NCI-H128 (cell line): ENCODE measurements around the gene SMTNL2.
"Not testable (repeated sequence)": the region's sequence is repeated elsewhere in the genome, so short reads cannot be mapped to it uniquely, and the experiment has no call there.

ENCODE experiments used
- DNase-seq: peaks from one replicate; lab custom pipeline; 2025; ENCODE audit not compliant: unreplicated experiment; lab: John Stamatoyannopoulos, UW

SMTNL2 gene

GRCh38 chr17:4599505-4600281, 15.4 kb downstream of the SMTNL2 start:
- no peak for DNase-seq

GRCh38 chr17:4600563-4600962, 16.2 kb downstream of the SMTNL2 start:
- no peak for DNase-seq

DNA sequence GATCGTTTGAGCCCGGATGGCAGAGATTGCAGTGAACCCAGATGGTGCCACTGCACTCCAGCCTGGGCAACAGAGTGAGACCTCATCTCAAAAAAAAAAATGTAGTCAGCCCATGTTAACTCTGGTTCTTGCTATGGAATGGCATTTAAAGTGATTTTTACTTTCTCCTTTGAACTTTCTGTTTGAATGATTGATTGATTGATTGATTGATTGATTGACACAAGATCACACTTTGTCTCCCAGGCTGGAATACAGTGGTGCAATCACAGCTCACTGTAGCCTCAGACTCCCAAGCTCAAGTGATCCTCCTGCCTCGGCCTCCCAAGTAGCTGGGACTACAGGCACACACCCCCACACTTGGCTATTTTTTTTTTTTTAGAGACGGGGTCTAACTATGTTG, 17.0 kb downstream of the SMTNL2 start:
- no peak for DNase-seq

- no peak for DNase-seq
Measured at GRCh38 chr17:4602041-4602440, 17.7 kb downstream of the SMTNL2 start.

DNA sequence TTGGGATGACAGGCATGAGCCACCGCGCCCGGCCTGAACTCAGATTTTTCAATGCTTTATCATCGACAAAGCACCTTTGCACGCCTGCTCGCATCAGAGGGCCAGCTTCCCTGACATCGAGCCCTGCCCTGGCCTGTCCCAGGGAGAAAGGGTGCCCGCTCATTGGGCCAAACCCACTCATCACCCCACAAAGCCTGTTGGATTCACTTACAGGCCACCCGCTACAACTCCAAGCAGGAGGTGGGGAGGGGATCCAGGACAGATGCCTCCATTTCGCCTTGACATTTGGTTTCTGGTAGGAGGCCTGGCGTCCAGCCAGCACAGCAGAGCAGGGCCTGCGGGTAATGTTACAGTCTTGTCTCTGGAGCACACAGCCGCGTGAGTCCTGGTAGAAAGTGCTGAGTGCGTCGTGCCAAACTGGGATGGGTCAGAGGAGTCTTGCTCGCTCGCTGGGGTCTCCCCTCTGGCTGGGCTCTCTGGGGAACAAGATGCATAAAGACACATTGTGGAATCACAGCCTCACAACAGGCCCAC, 19.8 kb downstream of the SMTNL2 start:
- DNase-seq = peak; percentile 38

GRCh38 chr17:4604736-4605135, 20.4 kb downstream of the SMTNL2 start:
- DNase-seq = not testable (repeated sequence)

DNA sequence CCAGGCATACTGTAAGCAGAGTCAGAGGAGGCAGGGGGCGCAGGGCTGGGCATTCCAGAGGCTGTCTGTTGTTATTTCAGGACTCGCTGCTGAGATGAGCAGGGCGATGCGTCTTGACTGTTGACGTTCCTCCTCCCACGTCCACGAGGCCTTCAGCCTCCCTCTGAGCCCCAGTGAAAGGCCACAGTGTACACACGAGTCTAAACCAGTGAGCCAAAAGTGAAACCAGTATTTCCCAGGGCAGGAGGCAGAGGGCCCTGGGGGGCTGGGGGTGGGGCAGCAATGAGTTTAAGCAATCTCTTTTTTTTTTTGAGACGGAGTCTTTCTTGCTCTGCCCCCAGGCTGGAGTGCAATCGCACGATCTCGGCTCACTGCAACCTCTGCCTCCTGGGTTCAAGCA, 21.5 kb downstream of the SMTNL2 start:
- no peak for DNase-seq

GRCh38 chr17:4607261-4607741, 23.0 kb downstream of the SMTNL2 start:
- DNase-seq = no peak

DNA sequence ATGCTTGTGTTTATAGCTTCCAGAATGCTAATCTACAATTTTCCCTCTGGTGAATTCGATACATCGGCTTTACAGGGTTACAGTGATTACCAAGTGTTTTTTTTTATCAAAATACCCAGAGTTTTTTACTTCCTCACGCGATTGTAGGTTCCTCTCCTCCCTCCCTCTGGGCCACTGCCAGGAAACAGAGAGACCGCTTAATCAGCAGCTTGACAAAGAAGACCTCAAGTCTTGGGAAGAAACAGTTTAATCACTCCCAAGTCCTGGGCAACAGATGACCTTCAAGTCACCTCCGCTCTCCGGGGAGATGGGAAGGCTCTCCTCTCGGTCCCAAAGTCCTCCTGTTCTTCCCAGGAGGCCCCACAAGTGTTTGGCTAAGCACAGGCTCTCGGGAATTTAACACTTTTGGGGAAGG, 23.5 kb downstream of the SMTNL2 start:
- no peak for DNase-seq

- no peak for DNase-seq
Measured at GRCh38 chr17:4609761-4610160, 25.4 kb downstream of the SMTNL2 start.

DNA sequence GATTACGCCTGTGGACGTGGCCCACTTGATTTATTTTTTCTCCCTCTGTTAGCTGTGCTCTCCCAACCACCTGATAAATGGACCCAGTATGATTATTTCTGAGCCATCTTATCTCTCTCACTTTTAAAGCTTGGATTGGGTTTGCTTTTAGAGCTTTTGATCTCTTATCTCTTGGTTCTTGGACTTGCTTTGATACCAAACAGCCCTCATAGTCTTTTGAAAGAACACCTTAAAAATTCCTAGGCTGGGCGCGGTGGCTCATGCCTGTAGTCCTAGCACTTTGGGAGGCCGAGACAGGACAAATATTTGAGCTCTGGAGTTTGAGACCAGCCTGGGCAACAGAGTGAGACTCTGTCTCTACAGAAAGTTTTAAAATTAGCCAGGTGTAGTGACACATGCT, 25.8 kb downstream of the SMTNL2 start:
- DNase-seq = no peak

DNA sequence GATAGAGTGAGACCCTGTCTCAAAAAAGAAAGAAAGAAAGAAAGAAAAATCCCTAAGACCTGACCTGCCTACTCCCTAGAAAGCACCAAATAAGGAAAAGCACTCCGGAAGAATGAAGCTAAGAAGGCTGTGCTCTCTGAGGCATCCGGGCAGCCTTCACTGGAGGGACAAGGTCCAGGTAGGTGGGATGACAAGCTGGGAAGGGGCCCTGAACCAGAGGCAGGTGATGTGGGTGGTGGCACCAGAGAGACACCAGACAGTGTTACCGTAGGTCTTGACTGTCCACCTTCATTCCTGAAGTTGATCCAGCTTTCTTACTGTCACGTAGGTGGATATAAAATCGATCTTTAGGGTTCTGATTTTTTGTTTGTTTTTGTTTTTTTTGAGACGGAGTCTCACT, 26.3 kb downstream of the SMTNL2 start:
- DNase-seq = no peak

GRCh38 chr17:4616476-4616875, 32.1 kb downstream of the SMTNL2 start:
- no peak for DNase-seq

- DNase-seq = no peak
Measured at GRCh38 chr17:4617090-4617489, 32.8 kb downstream of the SMTNL2 start.

- DNase-seq = no peak
Measured at GRCh38 chr17:4617590-4618351, 33.4 kb downstream of the SMTNL2 start.

DNA sequence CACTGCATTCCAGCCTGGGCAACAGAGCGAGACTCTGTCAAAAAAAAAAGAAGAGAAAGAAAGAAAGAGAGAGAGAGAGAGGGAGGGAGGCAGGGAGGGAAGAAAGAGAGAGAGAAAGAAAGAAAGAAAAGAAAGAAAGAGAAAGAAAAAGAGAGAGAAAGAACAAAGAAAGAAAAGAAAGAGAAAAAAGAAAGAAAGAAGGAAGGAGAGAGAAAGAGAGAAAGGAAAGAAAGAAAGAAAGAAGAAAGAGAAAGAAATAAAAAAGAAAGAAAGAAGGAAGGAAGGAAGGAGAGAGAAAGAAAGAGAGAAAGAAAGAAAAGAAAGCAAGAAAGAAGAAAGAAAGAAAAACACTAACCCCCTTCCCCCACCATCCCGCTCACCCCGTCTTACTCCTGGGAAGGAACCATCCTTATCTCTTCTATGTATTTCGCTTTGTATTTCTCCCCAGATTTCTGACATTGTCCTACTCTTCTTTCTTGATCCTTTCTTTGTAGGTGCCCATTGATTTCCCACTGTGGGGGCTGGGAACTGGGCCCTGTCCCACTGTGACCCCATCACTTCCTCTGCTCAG, 36.3 kb downstream of the SMTNL2 start:
- DNase-seq = no peak

DNA sequence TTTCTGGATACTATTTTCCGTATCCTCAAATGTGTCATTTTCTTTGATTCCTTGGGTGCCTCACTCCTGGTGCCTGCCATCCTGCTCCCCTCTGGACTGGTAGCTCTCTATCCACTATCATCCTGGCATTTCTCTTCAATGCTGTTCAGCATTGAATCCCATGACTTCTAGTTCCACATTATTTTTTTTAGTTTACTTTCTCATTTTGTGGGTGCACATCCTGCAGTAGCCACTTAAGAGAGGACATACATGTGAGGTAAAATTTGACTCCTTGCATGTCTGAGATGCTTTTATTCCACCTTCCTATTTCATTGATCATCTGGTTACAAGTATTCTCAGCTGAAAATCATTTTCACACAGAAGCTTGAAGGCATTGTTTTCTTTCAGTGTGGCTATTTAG, 38.0 kb downstream of the SMTNL2 start:
- no peak for DNase-seq

- no peak for DNase-seq
Measured at GRCh38 chr17:4623249-4623648, 38.9 kb downstream of the SMTNL2 start.

GRCh38 chr17:4624451-4624911, 40.2 kb downstream of the SMTNL2 start:
- not testable (repeated sequence) for DNase-seq

- no peak for DNase-seq
Measured at GRCh38 chr17:4625181-4625617, 40.9 kb downstream of the SMTNL2 start.

DNA sequence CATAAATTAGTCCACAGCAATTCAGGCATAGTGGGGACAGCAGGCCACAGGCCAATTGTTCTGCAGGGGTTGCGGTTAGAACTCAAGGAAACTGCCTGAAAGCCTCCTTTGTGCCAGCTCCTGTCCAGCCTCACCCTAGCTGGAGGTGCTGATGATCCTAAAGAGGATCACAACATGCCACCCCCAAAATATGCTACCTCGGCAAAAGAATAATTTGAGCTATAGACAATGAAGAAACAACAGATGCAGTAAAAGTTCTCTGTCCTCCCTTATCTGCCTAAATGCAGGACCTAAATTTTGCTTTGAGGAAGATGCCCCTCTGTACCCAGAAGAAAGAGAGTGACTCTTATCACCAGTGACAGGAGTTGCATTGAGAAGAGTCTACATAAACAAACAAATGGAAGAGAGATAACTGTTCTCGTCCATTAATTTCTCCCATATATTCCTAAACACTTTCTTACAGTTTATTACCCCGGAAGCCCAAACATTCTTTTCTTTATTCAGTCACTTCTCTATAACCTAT, 42.5 kb downstream of the SMTNL2 start:
- DNase-seq = no peak
